Left renal cortex interstitium (tissue), 4 donors: ENCODE data around the gene KIF7. TPM values are rescaled to one million over a fixed set of nuclear protein-coding genes. Genes with fewer than 3 reads are reported as not detected.
"Not testable (repeated sequence)": the region's sequence is repeated elsewhere in the genome, so short reads cannot be mapped to it uniquely, and the experiment has no call there.

ENCODE experiments used
- DNase-seq, 4 donors: peaks; one replicate each; pipeline ENCODE4 v3.0.0-alpha.2; 2013; ENCODE audit warnings: low read depth in 4 of 4, low spot score in 2 of 4, missing footprints in 1 of 4
- polyA plus RNA-seq, 4 donors: library from polyadenylated mRNA; unstranded; fragments of 120-200 nt; gene quantifications; one replicate each; pipeline ENCODE4 v1.2.1, GENCODE V29; 2013; ENCODE audit not compliant: insufficient read length in 4 of 4

Gene KIF7, protein sequence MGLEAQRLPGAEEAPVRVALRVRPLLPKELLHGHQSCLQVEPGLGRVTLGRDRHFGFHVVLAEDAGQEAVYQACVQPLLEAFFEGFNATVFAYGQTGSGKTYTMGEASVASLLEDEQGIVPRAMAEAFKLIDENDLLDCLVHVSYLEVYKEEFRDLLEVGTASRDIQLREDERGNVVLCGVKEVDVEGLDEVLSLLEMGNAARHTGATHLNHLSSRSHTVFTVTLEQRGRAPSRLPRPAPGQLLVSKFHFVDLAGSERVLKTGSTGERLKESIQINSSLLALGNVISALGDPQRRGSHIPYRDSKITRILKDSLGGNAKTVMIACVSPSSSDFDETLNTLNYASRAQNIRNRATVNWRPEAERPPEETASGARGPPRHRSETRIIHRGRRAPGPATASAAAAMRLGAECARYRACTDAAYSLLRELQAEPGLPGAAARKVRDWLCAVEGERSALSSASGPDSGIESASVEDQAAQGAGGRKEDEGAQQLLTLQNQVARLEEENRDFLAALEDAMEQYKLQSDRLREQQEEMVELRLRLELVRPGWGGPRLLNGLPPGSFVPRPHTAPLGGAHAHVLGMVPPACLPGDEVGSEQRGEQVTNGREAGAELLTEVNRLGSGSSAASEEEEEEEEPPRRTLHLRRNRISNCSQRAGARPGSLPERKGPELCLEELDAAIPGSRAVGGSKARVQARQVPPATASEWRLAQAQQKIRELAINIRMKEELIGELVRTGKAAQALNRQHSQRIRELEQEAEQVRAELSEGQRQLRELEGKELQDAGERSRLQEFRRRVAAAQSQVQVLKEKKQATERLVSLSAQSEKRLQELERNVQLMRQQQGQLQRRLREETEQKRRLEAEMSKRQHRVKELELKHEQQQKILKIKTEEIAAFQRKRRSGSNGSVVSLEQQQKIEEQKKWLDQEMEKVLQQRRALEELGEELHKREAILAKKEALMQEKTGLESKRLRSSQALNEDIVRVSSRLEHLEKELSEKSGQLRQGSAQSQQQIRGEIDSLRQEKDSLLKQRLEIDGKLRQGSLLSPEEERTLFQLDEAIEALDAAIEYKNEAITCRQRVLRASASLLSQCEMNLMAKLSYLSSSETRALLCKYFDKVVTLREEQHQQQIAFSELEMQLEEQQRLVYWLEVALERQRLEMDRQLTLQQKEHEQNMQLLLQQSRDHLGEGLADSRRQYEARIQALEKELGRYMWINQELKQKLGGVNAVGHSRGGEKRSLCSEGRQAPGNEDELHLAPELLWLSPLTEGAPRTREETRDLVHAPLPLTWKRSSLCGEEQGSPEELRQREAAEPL (N-terminal part only)
- 10 to 100 TPM in 3 of 4 donors, 1 to 10 TPM in 1; 9.1 to 17.8 (median 14.9) TPM for polyA plus RNA-seq

DNA sequence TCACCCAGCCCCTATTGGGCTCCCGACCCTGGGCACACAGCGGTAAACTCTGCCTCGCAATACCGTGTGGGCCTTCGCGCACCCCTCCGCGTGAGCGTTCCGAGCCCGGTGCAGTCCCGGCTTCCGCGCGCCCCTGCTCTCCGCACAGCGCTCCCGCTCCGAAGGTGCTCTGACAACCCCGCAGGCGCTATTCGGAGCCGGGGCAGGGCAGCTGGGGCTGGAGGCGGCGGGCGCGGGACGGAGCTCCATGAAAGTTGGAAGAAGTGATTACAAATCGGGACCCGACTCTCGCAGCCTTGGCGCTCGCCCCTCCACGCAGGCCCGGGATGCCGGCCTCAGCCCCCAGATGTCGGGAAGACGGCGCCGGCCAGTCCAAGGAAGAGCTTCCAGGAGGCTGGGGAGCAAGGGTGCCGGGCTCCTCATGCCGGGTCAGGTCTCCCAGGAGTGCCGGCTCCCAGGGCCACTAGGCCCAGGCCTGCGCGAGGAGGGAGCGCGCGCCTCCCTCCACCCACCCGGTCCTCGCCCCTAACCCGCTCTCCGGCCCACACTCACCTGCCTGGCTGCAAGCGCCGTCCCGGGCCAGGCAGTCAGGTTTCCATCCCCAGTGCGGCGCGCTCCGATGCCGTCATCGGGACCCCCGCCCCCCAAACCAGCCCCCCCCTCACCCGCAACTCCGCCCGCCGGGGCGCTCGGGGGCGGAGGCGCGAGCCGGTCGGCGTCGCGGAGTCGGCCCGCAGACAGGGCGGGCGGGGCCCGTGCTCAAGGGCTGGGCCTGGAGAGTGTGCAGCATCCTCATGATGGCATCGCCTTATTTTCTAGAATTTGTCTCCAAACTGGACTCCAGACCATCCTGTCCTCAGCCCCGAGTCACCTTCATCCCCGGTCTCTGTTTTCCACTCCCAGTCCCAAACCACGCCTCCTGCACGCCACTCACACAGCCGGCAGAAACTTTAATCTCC, at the start of gene KIF7:
KIF7 (minus strand) TSS at position 621 of the 959 bp plus-strand sequence. CDS start 2,537 bp downstream, outside the sequence.
- peak in 2 of 4 donors; percentile 48 to 58 for DNase-seq

DNA sequence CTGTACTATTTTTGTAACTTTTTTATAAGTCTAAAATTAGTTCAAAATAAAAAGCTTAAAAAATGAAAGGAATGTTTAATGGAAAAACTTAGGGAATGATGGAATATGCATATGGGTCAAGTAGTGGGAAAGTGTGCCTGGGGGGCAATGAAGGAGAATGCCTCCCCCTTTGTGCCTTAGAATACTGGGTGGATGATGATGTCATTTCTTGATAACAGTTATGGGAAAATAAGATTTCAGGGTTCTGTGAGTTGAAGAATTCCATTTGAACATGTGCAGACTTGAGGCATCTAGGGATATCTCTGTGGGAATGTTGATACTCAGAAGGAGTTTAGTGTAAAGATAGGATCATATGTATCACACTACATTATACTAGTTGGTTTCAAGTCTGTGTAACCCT, 49.1 kb upstream of the KIF7 start:
- DNase-seq, result no peak

DNA sequence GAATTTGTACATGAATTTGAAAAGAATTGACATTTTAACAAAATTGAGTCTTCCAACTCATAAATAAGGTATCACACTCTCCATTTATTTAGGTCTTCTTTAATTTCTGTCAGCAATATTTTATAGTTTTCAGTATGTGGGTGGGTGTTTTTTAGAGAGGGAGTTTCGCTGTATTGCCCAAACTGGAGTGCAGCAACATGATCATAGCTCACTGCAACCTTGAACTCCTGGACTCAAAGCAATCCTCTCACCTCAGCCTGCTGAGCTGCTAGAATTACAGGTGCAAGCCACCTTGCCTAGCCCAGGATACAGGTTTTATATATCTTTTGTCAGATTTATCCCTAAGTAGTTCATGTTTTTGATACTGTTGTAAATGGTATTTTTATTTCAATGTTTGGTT, 39.9 kb upstream of the KIF7 start:
- DNase-seq, result no peak

DNA sequence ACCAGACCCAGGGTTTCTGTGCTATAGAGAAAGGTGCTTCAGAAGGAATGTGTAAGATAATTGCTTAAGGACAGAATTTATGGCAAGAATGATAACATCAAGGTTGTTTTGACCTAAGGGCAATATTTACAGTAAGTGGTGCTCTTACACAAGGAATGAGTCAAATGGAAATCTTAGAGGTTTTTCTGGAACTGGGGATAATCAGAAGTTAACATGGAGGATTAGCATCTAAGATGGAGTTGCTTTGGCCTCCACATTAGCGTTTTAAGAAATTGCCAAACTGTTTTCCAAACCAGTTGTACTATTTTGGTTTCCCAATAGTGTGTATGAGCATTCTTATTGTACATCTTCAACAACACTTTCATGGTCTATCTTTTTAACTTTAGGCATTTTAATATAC, 38.4 kb upstream of the KIF7 start:
- DNase-seq, result no peak

DNA sequence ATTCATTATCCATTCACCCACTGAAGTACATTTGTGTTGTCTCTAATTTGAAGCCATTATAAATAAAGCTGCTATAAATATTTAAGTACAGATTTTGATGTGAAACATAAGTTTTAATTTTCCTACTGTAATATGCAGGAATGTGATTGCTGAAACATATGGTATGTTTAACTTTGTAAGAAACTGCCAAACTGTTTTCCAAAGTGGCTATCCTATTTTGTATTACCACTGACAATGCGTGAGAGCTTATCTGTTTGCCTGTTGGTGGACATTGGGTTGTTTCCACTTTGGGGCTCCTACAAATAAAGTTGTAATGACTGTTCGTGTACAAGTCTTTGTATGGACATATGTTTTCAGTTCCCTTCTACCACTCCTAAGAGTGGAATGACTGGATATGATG, 37.8 kb upstream of the KIF7 start:
- DNase-seq, result no peak

DNA sequence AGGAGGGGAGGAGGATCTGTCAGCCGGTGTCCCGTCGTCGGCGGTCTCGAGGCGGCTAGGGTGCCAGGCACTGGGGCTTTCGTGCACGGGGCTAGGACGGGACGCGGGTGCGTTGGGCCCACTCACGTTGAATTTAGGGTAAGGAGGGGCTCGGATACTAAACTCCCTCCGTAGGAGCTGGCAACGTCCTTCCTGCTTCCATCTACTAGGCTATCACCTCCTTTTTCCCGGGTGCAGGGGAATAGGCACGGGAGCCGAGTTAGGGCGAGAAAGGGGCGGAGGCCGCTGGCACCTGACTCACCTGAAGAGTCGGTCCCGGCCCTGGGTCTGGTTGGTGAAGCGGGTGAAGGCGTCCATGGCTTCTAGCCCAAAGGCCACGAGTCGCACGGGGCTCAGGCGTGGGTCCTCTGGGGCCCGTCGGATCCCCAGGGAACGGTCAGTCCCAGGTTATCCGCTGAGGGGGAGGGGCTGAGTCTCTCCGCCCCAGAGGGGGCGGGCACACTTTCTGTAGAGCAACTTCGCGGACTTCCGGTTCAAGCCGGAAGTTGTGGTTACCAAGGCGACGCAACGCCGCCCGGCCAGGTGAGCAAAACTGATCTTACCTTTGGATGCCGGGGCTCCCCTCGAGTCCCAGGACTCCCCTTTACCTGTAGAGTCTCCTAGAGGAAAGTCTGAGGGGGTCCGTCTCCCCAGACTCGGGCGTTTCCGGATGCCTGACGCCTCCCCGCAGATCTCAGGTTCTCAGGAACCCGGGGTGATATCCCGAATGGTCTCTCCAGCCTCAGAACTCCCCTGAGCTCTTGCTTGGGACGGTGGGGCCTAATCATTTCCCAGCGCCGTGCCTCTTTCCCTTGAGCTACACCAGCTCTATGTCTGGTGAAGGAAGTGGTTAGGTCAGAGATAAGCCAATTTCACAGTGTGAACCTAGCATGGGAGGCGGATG, 35.3 kb upstream of the KIF7 start, which contains the start of the genes PEX11A and WDR93:
PEX11A (minus strand) TSS at position 479 of the 943 bp plus-strand sequence; CDS start at position 357, 122 bp downstream.
WDR93 (plus strand) TSS at position 536 of the 943 bp plus-strand sequence. CDS start 10,936 bp downstream, outside the sequence.
- peak in 2 of 4 donors; percentile 75 to 76 for DNase-seq

DNA sequence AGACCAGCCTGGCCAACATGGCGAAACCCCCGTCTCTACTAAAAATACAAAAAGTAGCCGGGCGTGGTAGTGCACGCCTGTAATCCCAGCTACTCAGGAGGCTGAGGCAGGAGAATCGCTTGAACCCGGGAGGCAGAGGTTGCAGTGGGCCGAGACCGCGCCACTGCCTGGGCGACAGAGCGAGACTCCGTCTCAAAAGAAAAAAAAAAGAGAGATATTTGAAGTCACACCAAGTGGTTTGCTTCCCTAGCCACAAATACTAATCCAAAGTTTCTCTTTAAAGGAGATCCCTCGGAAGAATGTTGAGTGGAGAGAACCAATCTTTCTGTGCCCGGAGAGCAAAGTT, 34.6 kb upstream of the KIF7 start:
- not testable (repeated sequence) for DNase-seq

DNA sequence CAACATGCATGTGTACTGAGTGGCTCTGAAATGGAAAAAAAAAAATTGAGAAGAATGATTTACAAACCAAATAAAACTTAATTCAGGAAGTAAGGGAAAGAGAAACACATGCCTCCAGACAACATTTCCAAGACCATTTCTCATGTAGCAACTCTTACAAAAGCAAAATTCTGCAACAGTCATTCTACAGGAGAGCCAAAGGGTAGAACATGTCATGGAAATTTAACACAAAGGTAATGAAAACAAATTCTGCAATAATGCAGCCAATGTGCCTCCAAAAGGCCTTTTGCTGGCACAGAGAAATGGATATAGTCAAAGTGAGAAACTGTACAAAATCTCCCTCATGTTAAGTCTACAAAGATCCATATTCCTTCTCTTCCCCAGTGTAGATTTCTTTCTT, 31.3 kb upstream of the KIF7 start:
- no peak for DNase-seq

DNA sequence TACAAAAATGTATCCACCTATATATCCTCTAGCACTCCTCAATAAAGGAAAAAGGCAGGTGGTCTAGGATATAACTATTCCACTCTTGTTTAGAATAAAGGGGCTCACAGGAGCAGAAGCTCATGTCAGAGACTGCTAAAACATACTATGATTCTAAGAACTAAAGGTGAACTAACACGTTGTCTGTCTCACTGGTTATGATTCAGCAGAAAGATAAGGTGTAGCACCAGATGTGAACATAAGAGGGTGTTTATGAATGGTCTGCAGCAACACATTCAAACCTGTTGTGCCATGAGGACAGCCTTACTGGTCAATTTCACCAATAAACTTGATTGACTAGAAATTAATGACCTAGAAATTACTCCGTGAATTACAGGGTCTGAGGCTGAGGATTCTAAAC, 30.7 kb upstream of the KIF7 start:
- no peak for DNase-seq

DNA sequence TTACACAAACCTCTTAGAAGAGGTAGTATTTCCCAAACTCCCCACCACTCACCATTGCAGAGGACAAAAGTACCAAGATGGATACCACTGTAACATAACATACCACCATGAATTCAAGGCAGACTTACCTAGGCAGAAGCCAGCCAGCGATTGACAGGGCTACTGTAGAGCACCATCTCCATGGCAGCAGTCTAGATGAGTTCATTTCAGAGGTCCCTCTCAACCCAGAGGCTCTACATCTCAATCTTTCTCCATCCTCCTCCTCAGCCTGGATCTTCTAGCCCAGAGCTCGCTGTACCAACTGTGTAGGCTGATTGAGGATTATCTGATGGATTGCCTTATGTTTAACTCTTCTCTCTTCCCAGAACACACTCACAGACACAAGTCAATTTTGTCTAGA, 25.9 kb upstream of the KIF7 start:
- no peak for DNase-seq

DNA sequence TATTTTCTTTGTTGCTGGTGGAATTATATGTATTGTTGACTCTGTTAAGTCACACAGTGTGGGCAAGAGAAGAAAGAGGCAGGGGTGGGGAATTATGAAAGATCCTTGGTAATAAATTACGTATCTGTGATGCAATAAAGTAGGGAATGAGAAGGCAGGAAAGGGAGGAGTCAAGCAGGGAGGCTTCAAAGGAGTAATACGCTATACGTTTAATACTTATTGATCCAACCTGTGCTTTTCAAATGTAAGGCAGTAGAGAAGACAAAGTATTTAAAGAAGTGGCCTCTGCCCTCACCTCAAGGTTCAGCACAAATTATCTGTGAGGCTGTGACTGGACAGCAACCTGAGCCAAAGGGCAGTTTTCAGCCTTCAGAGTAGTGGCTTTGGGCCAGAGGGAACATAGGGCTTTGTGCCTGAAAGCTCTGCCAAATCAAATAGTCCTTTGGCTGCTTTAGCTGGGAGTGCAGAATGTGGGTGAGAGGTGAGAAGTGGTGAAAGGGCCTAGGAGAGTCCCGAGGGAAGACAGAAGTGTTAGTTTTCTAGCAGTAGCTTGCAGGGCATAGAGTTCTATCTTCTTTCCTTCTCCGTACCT, 25.1 kb upstream of the KIF7 start:
- no peak for DNase-seq

DNA sequence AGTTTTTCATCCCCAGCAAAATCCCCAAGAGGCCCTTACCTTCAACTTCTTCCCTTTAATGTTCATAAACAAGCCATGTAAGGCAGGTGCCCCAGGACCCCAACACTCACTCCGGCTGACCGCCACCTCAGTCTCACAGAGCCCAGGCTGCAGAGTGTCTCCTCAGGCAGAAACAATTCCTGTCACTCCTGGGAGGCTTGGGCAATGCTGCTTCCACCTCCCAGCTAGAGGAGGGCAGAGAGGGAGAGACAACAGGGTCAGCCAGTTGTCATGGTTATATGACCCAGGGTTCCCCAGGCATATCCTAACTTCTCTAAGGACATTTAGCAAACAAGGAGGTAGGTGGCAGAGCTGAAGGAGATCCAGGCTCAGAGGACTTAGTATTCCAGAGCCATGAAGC, 23.9 kb upstream of the KIF7 start, which contains the start of gene PLIN1:
PLIN1 (minus strand) TSS at position 156 of the 400 bp plus-strand sequence. CDS start 1,878 bp downstream, outside the sequence.
- no peak for DNase-seq

DNA sequence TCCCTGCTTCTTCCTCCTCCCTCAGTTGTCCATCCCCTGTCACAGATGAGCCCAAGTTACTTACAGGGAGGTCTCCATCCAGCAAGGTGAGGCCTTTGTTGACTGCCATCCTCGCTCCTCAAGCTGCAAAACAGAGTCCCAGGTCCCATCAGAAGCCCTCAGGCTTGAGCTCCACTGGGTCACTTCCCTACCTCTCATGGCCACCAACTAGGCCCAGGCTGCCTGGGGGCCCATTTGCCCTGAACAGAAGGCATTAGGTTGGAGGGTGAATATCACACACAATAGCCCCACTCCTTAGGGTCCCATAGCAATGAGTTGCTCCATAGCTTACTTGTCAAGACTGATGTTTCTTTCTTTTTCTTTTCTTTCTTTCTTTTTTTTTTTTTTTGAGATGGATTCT, 22.1 kb upstream of the KIF7 start:
- DNase-seq, result no peak

DNA sequence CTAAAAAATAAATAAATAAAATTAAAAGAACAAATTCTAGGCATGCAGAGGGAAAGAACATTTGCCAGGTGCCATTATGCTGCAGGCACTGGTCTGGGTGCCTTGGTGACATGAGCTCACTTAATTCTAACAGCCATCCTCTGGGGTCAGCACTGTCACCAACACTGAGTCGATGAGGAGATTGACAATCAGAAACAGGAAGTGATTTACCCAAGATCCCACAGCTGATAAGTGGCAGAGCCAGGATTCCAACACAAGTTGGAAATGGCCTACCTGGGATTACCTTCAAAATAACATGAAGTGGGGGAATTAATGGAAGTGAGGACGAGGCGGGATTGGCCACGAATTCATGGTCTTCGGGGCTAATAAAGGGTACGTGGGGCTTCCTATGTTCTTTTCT, 20.3 kb upstream of the KIF7 start:
- DNase-seq, result no peak

DNA sequence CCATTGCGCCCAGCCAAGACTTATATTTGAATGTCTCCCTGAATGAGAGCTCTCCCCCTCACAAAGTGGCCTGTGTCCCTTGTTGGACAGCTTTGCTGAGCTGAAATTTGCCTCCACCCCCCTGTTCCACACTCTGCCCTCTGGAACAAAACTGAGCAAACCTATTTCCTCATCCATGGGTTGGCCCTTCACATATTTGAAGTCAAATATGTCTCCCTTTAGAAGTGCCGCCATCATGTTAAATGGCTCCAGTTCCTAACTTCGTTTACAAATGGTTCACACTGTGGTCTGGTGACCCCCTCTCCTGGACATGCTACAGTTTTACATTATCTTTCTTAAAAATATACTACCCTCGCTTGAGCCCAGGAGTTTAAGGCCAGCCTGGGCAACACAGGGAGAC, 19.3 kb upstream of the KIF7 start:
- no peak for DNase-seq

DNA sequence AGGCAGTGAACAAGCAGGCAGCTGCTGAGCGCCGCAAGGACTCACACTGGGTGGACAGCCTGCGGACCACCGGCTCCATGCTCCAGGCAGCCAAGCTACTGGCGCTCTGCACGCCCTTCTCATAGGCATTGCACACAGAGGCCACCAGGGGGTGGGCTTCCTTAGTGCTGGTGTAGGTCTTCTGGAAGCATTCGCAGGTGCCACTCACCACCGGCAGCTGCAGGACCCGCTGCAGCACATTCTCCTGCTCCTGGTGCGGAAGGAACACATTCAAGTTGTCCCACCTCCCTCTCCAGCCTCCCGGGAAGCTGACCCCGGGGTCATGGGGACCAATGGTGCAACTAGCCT, 17.9 kb upstream of the KIF7 start:
- no peak for DNase-seq

DNA sequence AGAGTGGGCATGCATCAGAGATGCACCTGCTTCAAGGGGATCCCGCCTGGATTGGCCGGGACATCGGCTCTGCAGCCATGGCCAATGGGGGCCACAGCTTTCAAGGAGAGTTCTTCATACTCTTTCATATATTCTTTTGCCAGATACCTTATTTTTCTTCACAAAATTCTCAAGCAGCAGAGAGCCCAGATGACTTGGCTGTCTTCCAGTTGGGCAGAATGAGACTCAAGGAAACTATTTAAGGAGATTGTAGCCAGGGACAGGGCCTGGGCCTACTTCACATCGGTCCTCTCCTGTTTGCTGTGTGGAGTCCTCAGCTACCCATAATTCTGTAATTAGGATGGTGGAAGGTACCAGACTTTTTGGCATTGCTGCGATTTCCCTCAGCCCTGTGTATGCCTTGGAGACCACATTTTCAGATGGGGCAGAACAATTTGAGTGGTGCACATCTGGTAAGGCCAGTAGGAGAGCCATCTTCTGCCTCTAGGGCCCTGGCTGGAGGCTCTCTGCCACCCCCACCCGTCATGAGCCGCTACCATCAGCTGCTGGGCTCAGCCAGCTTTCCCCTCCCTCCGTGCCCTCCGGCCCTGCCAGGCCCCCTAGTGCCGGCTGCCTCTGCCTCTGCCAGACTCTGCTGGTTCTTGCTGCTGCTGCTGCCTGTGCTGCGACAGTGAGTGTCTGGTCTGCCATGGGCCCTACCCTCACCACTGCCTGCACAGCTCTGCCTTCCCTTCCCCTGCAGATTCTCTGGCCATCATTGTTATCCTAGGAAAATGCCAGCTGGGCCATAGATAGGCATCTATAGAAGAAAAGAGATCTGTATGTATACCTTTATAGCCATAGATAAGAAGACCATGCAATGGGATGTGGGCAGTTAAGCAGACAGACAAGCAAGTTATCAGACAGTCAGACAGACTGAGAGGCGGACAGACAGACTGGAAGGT, 17.2 kb upstream of the KIF7 start:
- DNase-seq, result no peak
